ENCODE data around the gene PEDS1.

Gene PEDS1

DNA sequence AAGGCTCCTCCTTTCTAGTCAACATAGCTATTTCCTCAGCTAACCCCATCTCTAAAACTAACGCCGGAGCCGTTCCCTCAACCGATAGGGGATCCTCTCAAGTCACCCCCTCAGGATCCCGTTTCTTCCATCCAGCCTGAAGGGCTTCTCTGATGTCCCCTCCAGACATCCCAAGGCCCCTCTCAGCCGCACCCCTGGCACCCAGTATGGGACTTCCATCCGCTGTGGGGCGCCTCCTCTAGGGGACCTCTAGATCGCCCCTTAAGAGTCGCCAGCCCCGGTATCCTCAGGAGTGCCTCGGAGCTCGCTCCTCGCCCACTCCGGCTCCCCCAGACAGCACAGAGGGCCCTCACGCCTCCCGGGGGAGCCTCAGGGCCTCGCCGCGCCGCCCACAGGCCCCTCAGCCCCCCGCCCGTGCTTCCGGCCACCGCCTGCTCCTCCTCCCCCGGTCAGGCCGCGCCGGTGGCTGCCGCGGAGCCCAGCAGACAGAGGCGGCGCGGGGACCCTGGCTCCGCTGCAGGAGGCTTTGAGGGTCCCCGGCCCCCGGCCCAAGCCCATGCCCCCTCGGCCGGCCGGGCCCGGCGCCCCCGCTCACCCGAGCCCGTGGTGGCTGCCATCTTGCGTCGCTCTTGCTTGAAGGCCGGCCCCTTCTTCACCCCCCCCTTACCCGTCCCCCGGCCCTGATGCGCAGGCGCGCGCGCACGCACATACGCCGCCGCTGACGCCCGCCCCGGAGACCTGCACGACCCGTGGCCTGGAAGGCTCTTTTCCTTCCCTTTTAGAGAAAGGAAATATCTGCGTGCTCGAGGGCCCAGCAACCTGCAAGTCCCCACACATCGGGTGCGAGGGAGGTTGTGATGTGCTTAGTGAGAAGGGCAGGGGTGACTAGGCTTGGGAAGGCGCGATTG lies 40.8 kb downstream of the PEDS1 start, which contains the start of gene UBE2V1:
TSS of gene UBE2V1 (minus strand) at position 639 of the 908 bp plus-strand sequence. CDS start at position 617, 22 bp downstream.
- peaks cover 64% of the 10 kb centered on the region for H3K4me1 ChIP-seq (ENCODE audit: insufficient read depth, low read length, severe bottlenecking)
- H3K9me3 ChIP-seq (ENCODE audit: low read length) = no peaks in the 10 kb centered on the region
- H3K4me2 ChIP-seq (ENCODE audit: low read length) = peak within 1 kb of the TSS; percentile 88
- H3K4me3 ChIP-seq (ENCODE audit: low read depth, low read length, poor library complexity, severe bottlenecking) = peak within 1 kb of the TSS; percentile 96
- H3F3A ChIP-seq (ENCODE audit: insufficient read depth, low read length) = no peaks in the 10 kb centered on the region
- peak within 1 kb of the TSS; percentile 81 for H3K27ac ChIP-seq (ENCODE audit: low read depth, low read length, poor library complexity, severe bottlenecking)
- H4K20me1 ChIP-seq (ENCODE audit: insufficient read depth, low read length) = no peaks in the 10 kb centered on the region
- H2AFZ ChIP-seq (ENCODE audit: low read length) = no peak within 1 kb of the TSS
- no peaks in the 10 kb centered on the region for H3K27me3 ChIP-seq (ENCODE audit: insufficient read depth, low read length)
- H3K79me2 ChIP-seq (ENCODE audit: insufficient read depth, low read length) = peaks cover 50% of the 10 kb centered on the region
- peak within 1 kb of the TSS; percentile 97 for H3K9ac ChIP-seq (ENCODE audit: low read length)
- peaks cover 19% of the 10 kb centered on the region; the same call in 1 of the 2 replicates for H3K36me3 ChIP-seq (ENCODE audit: insufficient read depth, low read length)
- no peaks in the 10 kb centered on the region for H3K9me2 ChIP-seq (ENCODE audit: low read depth, low read length)
- no peak for TF ChIP-seq EZH2 (IDR thresholded peaks at IDR 0.05; ENCODE audit: borderline replicate concordance, low read length)
- TF ChIP-seq, protein P1, sequence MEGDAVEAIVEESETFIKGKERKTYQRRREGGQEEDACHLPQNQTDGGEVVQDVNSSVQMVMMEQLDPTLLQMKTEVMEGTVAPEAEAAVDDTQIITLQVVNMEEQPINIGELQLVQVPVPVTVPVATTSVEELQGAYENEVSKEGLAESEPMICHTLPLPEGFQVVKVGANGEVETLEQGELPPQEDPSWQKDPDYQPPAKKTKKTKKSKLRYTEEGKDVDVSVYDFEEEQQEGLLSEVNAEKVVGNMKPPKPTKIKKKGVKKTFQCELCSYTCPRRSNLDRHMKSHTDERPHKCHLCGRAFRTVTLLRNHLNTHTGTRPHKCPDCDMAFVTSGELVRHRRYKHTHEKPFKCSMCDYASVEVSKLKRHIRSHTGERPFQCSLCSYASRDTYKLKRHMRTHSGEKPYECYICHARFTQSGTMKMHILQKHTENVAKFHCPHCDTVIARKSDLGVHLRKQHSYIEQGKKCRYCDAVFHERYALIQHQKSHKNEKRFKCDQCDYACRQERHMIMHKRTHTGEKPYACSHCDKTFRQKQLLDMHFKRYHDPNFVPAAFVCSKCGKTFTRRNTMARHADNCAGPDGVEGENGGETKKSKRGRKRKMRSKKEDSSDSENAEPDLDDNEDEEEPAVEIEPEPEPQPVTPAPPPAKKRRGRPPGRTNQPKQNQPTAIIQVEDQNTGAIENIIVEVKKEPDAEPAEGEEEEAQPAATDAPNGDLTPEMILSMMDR (IDR thresholded peaks at IDR 0.05; ENCODE audit: low read length) = peak; percentile 51

DNA sequence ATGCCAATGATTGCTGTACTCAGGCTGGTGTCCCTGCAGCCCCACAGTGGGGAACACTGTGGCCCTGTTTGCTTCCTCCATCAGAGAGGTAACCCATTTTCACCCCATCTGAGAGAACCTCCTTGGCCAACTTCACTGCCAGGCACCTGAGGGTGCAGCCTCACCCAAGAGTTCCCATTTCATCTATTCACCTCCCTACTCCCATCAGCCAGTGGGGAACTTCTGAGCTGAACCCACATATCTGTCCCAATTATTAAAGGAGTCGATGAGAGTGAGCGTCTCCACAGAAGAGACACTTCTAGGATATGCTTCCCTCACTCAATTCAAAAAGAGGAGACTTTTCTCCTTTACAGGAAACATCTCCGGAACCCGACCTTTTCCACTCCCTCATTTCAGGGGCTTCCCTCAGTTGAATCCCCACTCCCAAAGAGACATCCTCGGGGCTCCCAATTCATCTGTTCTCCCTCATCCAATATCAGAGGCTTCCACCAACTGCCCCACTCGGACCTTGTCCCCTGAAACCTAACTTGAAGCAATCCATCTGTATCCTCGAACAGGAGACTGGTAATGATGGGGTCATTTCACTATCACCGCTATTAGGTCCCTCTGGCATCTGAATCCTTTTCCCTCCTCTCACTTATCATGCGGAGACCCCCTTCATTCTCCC lies 41.6 kb downstream of the PEDS1 start:
- H3K9ac ChIP-seq (ENCODE audit: low read length) = peak overlapping the region; percentile 97
- H3K79me2 ChIP-seq (ENCODE audit: insufficient read depth, low read length) = peaks cover 58% of the 10 kb centered on the region
- no peaks in the 10 kb centered on the region for H3K27me3 ChIP-seq (ENCODE audit: insufficient read depth, low read length)
- H4K20me1 ChIP-seq (ENCODE audit: insufficient read depth, low read length) = no peaks in the 10 kb centered on the region
- TF ChIP-seq EZH2 (IDR thresholded peaks at IDR 0.05; ENCODE audit: borderline replicate concordance, low read length) = no peak
- TF ChIP-seq, protein P1 (IDR thresholded peaks at IDR 0.05; ENCODE audit: low read length) = no peak
- peaks cover 66% of the 10 kb centered on the region for H3K4me1 ChIP-seq (ENCODE audit: insufficient read depth, low read length, severe bottlenecking)
- H3K9me2 ChIP-seq (ENCODE audit: low read depth, low read length) = no peaks in the 10 kb centered on the region
- peaks cover 19% of the 10 kb centered on the region; the same call in 1 of the 2 replicates for H3K36me3 ChIP-seq (ENCODE audit: insufficient read depth, low read length)
- peak overlapping the region; percentile 88 for H3K4me2 ChIP-seq (ENCODE audit: low read length)
- H3K27ac ChIP-seq (ENCODE audit: low read depth, low read length, poor library complexity, severe bottlenecking) = peak overlapping the region; percentile 46
- H3F3A ChIP-seq (ENCODE audit: insufficient read depth, low read length) = no peaks in the 10 kb centered on the region
- no peaks in the 10 kb centered on the region for H3K9me3 ChIP-seq (ENCODE audit: low read length)
- peak overlapping the region; percentile 96 for H3K4me3 ChIP-seq (ENCODE audit: low read depth, low read length, poor library complexity, severe bottlenecking)
- no peak overlapping the region for H2AFZ ChIP-seq (ENCODE audit: low read length)

- Histone ChIP-seq H3K9ac (ENCODE audit: low read length) (peak overlapping the region; percentile 97), H3F3A (ENCODE audit: insufficient read depth, low read length) (no peaks in the 10 kb centered on the region), H3K9me3 (ENCODE audit: low read length) (no peaks in the 10 kb centered on the region), H4K20me1 (ENCODE audit: insufficient read depth, low read length) (no peaks in the 10 kb centered on the region), H2AFZ (ENCODE audit: low read length) (no peak overlapping the region), H3K9me2 (ENCODE audit: low read depth, low read length) (no peaks in the 10 kb centered on the region), H3K27me3 (ENCODE audit: insufficient read depth, low read length) (no peaks in the 10 kb centered on the region), H3K4me1 (ENCODE audit: insufficient read depth, low read length, severe bottlenecking) (peaks cover 60% of the 10 kb centered on the region), H3K4me3 (ENCODE audit: low read depth, low read length, poor library complexity, severe bottlenecking) (peak overlapping the region; percentile 96), H3K27ac (ENCODE audit: low read depth, low read length, poor library complexity, severe bottlenecking) (peak overlapping the region; percentile 46), H3K79me2 (ENCODE audit: insufficient read depth, low read length) (peaks cover 65% of the 10 kb centered on the region), H3K4me2 (ENCODE audit: low read length) (peak overlapping the region; percentile 88), H3K36me3 (ENCODE audit: insufficient read depth, low read length) (peaks cover 19% of the 10 kb centered on the region; the same call in 1 of the 2 replicates)
- TF ChIP-seq, protein P1 (IDR thresholded peaks at IDR 0.05; ENCODE audit: low read length) = no peak
Observed at GRCh38 chr20:50111120-50111828, 42.2 kb downstream of the PEDS1 start.

Measured in OCI-LY1 (cell line).